ENCODE data around the gene SLC25A25.

The SLC25A25 gene

GRCh38 chr9:128153947-128154695 lies 86.1 kb downstream of the SLC25A25 start:
- no peak for TF ChIP-seq CTCF (IDR thresholded peaks at IDR 0.05; ENCODE audit: low read depth, low read length, missing control alignments)
- DNase-seq (ENCODE audit: extremely low read depth, low read depth) = no peak
- no peak overlapping the region for H3K4me3 ChIP-seq (replicated peaks; ENCODE audit: low read depth, low read length)

GRCh38 chr9:128155736-128156500 lies 87.9 kb downstream of the SLC25A25 start:
- no peak overlapping the region for H3K4me3 ChIP-seq (replicated peaks; ENCODE audit: low read depth, low read length)
- TF ChIP-seq CTCF (IDR thresholded peaks at IDR 0.05; ENCODE audit: low read depth, low read length, missing control alignments) = no peak
- DNase-seq (ENCODE audit: extremely low read depth, low read depth) = no peak
